Glomerular visceral epithelial cell (primary cell): ENCODE data around the gene PLEKHH1.

Source experiments
- DNase-seq: peaks from one replicate; pipeline ENCODE4 v3.0.0-alpha.2; 2016; ENCODE audit errors: extremely low spot score

The PLEKHH1 gene

DNA sequence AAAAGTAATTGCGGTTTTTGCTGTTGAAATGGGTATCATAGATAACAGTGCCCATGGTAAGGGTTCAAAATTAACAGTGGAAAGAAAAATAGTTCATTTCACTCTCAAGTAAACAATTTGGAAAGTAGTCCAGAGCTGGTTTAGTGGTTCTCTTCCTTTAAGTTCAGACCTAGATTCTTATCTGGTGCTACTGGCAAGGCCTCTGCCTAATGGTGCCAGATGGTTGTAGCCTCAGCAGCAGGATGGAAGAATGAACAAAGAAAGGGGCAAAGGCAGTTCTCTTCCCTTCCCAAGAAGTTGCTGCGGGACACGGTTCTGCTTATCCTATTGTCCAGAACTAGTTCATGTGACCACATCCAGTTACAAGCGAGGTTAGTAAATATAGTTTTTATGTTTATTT lies 97.1 kb downstream of the PLEKHH1 start:
- no peak for DNase-seq

DNA sequence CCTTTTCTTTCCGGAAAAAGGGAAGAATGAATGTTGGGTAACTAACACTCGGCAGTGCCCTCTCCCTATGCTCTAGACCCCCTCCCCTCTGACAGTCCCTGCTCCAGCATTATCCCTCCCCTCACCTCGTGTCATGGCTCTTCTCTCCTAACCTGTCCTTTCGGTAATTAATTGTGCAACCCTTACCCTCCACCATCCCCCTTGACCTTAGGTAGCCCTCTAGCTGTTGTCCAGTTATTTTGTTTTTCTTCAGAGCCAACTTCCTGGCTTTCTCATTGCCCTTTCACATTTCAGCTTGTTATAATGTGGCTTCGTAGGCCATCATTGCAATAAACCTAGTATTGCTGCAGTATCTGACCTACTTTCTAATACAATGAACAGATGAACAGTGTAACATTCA lies 97.8 kb downstream of the PLEKHH1 start:
- DNase-seq = no peak

DNA sequence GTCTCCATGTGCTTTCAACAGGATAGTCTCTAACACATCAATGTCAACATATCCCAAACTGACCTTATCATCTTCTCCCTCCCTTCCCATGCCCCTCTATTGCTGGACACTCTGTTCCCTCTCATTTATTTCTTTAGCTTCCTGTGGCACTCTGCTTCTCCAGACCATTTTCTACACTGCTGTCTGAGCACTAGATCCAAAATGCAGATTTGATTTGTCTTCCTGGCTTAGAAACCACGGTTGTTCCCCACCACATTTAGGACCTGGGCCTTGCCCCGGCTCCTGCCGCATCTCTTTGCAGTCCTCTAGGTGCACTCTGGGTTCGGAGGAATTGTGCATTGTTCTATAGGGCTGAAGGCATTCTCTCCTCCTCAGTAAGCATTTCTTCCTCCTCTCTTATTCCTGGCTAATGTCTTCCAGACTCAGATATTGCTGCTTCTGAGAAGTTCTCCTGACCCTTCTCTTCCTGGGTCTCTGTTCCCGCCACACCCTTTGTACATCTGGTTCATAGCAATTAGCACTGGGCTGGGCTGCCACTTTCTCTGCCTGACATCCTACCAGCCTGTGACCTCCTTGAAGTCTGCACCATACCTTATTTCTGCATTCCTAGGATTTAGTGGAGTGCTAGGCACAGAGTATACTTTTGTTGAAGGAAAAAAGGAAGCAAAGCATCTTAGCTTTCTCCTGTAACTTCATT lies 100.5 kb downstream of the PLEKHH1 start:
- DNase-seq = no peak

DNA sequence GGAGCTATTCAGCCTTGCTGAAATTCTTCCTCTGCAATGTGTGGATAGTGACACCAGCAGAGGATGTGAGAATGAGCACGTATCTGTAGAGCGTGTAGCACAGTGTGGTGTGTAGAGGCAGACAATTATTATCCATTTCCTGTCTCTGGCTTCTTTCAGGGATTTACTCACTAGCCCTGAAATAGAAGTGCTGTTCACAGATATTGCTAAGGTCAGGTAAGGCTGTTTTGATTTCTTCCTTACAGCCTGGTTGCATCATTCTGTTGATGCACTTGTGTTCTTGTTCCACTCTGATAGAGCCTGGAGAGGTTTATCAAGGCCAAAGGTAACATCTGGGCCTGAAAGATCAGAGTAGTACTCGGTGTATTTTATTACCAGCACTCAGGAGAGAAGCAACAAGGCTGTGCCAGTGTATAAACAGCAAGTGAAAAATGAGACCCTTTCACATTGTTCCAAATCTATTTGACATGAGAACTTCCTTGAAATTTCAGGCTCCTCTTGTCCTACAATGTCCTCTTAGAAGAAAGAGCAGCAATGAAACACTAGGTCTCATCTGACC lies 103.3 kb downstream of the PLEKHH1 start:
- peak; percentile 44 for DNase-seq

DNA sequence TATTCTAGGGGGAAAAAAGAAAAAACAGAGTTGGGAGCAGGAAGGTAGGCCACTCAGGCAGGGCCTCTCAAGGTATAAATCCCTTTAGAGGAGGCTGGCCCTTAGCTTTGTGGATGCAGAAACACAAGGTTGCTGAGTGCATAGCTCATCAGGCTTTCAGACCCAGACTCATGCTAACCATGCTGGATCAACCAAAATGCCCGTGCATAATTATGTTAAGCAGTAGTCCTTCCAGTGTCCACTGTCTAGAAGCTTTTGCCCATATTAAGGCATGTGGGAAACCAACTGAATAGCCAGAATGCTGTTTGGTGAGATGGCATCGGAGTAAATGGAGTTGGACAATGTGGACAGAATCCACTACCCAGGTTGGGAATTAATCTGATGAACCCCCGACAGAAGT lies 105.6 kb downstream of the PLEKHH1 start:
- DNase-seq = no peak
